ENCODE data around the gene DUSP1.
A peak's percentile ranks its signal among the peaks of the same experiment; 100 is the strongest.

Gene DUSP1

GRCh38 chr5:172743112-172743959 is 27.7 kb downstream of the DUSP1 start:
- DNase-seq, result no peak

DNA sequence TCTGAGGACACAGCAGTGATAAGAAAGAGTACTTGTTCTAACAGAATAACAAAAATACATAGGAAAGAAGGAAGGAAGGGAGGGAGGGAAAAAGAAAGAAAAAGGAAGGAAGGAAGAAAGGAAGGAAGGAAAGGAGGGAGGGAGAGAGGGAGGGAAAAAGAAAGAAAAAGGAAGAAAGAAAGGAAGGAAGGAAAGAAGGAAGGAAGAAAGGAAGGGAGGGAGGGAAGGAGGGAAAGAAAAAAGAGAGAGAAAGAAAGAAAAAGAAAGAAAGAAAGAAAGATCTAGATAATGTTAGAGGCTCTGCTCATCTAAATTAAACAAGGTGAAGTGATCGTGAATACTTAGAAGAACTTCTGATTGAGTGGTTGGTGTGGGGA is 29.8 kb downstream of the DUSP1 start:
- no peak for DNase-seq

GRCh38 chr5:172740428-172741205 is 30.4 kb downstream of the DUSP1 start:
- peak; percentile 73 to 83 (median 79) for DNase-seq

DNA sequence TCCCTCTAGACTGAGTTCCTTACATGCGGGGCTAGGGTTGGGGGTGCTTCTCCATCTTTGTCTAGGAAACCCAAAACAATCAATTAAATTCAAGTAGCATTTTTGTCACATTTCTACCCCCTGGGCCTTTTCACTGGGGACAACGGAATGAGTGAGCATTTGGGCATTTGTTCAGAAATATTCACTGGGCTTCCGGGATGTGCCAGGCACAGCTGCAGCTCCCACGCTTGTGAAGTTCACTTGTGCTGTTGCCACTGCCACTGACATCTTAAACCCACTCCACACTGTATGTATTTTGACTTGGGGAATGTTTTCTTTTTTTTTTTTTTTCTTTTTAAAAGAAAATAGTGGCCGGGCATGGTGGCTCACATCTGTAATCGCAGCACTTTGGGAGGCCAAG is 31.6 kb downstream of the DUSP1 start:
- no peak for DNase-seq

DNA sequence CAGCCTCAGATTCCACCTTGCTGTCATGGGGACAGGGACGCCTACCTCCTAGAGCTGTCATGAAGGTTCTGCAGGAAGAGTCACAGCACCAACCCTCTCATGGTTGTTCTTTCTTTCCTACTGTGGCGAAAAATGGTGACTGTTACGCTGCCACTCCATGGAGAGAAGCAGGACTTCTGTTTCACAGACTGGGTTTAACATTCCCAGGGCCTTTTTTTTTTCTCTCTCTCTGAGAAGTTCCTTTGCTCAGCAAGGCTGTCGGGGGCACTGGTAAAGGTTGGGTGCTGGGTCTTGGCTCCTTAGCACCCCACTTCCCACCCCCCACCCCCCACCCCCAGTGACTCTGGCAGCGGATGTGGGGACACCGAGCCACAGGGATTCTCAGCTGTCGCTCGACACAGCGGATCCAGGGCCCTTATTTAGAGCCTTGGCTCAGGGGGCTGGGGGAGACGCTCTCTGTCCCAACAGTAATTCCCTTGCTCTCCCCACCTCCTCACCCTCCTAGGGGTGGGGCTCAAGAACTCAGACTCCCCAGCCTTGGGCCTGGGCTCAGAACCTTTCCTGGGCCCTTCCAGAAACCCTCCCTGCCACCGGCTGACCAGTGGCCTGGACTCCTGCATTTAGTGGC is 34.4 kb downstream of the DUSP1 start:
- DNase-seq, result no peak

GRCh38 chr5:172735141-172735831 is 35.7 kb downstream of the DUSP1 start:
- DNase-seq, result no peak

GRCh38 chr5:172733974-172734346 is 37.0 kb downstream of the DUSP1 start:
- no peak for DNase-seq

DNA sequence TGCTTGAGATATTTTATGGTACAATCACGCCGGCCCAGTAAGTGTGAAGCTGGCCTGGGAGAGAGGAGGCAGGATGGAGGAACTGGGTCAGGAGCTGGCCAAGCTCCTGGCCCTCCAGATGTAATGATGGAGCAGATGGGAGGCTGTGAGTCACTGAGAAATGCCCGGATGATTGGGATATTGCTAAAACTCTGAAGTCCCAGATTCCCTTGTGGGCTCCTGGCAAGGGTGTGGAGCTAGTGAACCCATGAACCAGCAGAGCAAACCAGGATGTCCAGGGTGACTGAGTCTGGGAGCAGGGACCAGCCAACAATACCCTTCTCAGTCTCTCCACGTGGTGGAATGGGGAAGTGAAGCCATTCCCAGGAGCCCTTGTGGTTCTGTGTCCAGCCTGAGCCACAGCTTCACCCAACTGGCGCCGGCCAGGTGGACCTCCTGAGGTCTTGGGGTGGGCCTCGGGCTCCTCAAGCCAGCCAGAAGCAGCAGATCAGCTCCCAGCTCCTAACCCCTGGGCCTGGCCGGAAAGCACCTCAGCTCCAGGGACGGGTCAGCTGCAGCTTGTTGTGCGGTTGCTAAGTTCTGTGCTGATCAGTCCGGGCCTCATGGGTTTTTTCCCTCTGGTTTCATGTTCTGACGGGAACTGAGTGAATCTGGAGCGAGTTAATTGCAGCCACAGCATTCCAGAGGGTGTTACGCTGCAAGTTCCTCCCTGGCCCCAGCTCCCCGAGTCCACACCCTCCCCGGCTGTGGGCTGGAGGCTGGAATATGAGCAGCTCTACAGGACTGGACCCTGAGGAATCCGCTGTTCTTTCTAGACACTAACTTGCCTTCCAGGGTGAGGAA is 37.6 kb downstream of the DUSP1 start:
- DNase-seq, result peak; percentile 36 to 55 (median 50)

DNA sequence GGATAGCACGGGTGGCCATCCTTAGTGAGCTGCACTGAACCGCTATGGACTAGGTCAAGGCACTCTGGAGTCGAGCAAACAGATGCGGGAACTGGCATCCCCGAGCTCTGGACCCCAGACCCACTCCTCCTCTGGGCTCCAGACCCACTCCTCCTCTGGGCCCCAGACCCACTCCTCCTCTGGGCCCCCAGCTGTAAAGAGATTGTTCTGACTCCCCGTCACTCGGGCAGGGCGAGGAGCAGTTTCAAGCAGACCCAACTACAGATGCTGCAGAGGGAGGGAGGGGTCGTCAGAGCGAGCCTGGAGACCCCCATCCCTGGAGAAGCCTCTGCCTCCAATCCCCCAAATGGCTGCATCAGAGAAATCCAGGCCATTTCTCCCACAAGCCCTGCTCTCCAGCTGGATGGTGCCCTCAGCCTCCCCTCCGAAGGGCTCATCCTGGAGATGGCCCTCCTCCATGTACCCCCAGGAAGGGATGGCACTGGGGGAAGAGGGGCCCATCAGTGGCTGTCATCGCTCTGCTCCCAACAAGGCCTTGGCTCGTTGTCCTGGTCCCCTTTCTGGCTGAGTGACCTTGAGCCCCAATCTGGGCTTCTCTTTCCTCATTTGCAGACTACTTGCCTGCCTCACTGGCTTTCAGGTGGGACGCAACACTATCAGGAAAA is 38.7 kb downstream of the DUSP1 start:
- no peak for DNase-seq

- no peak for DNase-seq
Measured at GRCh38 chr5:172731680-172732074, 39.3 kb downstream of the DUSP1 start.

GRCh38 chr5:172730981-172731679 is 39.9 kb downstream of the DUSP1 start:
- DNase-seq, result no peak

GRCh38 chr5:172730222-172730621 is 40.8 kb downstream of the DUSP1 start:
- no peak for DNase-seq

DNA sequence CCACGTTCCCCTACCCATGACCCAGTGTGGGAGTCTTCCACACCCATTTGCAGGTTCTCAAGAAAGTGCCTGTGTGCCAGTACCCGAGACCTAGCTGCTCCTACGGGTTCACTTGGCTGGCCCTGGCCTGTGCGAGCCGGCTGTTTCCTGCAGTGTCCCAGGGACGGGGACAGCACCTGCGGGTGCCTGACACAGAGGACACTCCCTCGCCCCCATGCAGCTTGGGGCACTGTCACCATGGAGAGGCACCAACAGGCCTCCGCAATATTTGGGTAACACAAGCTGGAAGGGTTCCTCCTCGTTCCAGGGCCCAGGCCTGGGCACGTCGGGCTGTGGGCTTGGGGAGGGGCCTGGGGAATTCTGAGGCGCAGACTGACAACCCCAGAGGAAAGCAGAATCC is 41.4 kb downstream of the DUSP1 start:
- no peak for DNase-seq

GRCh38 chr5:172728481-172729241 is 42.3 kb downstream of the DUSP1 start:
- no peak for DNase-seq

GRCh38 chr5:172727551-172727950 is 43.4 kb downstream of the DUSP1 start:
- DNase-seq, result no peak

- DNase-seq, result no peak
Measured at GRCh38 chr5:172726966-172727365, 44.0 kb downstream of the DUSP1 start.

GRCh38 chr5:172725785-172726184 is 45.2 kb downstream of the DUSP1 start:
- no peak for DNase-seq

DNA sequence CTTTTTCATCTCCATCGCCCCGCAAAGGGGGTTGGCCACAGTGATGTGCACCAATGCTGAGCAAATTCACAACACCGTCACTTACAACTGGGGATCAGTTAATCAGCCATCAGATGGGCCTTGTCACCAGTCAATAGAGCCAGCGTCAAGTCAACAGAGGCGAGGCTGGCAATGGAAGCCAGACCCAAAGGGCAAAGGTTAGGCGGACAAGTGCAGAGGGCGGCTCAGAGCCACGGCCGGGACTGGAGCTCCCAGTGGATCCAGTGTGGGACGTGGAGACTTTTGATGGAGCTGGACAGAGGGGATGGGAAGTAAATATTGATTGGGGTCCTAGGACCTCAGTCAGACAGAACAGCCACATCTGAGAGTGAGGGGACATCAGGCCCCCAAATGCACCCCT is 45.7 kb downstream of the DUSP1 start:
- DNase-seq, result no peak

GRCh38 chr5:172724242-172725183 is 46.5 kb downstream of the DUSP1 start:
- no peak for DNase-seq
